Stomach (tissue), 4 donors: ENCODE results near the gene ZNF280B.

Source experiments
- POLR2AphosphoS5 ChIP-seq, 3 donors: sonication (generic); formaldehyde crosslinking; IDR thresholded peaks; one replicate each; pipeline ENCODE4 v1.6.1; 2016; ENCODE audit warnings: antibody characterized with exemption in 3 of 3
- TF ChIP-seq, protein P1 (sequence below), 7 experiments: fragments of 450-650 bp in 4 of 7; fragments of 200-600 bp in 3 of 7; sonication (generic) in 3 of 7; IDR thresholded peaks; one replicate each; pipeline ENCODE4 v1.5.1; 2016 to 2019; ENCODE audit warnings: antibody characterized with exemption in 7 of 7, control low read depth in 2 of 7, mild to moderate bottlenecking in 1 of 7

DNA sequence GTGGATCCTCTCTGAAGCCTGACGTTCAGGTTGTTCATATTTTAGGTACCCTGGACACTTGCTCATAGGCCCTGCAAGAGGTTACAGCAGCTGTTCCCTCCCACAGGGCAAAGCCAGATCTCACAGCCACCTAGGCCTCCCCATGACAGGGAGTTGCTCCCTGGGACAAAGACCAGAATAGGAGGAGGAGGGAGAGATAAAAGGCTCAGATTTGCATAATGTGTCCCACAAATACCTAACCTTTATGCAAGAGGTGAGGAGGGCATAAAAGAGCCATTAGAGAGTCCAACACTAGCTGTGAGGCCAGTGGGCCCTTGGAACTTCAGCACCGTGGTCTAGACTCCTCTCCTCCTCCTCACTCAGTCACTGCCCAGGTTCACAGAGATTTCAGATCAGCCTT is 33.8 kb downstream of the ZNF280B start:
- TF ChIP-seq, protein P1, sequence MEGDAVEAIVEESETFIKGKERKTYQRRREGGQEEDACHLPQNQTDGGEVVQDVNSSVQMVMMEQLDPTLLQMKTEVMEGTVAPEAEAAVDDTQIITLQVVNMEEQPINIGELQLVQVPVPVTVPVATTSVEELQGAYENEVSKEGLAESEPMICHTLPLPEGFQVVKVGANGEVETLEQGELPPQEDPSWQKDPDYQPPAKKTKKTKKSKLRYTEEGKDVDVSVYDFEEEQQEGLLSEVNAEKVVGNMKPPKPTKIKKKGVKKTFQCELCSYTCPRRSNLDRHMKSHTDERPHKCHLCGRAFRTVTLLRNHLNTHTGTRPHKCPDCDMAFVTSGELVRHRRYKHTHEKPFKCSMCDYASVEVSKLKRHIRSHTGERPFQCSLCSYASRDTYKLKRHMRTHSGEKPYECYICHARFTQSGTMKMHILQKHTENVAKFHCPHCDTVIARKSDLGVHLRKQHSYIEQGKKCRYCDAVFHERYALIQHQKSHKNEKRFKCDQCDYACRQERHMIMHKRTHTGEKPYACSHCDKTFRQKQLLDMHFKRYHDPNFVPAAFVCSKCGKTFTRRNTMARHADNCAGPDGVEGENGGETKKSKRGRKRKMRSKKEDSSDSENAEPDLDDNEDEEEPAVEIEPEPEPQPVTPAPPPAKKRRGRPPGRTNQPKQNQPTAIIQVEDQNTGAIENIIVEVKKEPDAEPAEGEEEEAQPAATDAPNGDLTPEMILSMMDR (IDR thresholded peaks at IDR 0.05): no peak
- TF ChIP-seq POLR2AphosphoS5 (IDR thresholded peaks at IDR 0.05): no peak
